ENCODE measurements around the gene TRIM49B.
"Not testable (repeated sequence)": the region's sequence is repeated elsewhere in the genome, so short reads cannot be mapped to it uniquely, and the experiment has no call there.

The TRIM49B gene, protein sequence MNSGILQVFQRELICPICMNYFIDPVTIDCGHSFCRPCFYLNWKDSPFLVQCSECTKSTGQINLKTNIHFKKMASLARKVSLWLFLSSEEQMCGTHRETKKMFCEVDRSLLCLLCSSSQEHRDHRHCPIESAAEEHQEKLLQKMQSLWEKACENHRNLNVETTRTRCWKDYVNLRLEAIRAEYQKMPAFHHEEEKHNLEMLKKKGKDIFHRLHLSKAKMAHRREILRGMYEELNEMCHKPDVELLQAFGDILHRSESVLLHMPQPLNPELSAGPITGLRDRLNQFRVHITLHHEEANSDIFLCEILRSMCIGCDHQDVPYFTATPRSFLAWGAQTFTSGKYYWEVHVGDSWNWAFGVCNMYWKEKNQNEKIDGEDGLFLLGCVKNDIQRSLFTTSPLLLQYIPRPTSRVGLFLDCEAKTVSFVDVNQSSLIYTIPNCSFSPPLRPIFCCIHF

GRCh38 chr11:49028523-49028922, at the start of gene TRIM49B:
Gene TRIM49B (plus strand): TSS chr11:49028823. CDS start chr11:49031600, 2,777 bp downstream.
- in situ Hi-C loops (cut with HindIII; ENCODE audit: low sequenced_read_pairs), result not testable (repeated sequence)

- in situ Hi-C loops (cut with HindIII; ENCODE audit: low sequenced_read_pairs), result not testable (repeated sequence)
Observed at GRCh38 chr11:48983785-48984184, 44.8 kb upstream of the TRIM49B start, which contains the start of gene TRIM51G. Gene TRIM51G (minus strand): TSS chr11:48983885. CDS start chr11:48981695, 2,190 bp downstream.

DNA sequence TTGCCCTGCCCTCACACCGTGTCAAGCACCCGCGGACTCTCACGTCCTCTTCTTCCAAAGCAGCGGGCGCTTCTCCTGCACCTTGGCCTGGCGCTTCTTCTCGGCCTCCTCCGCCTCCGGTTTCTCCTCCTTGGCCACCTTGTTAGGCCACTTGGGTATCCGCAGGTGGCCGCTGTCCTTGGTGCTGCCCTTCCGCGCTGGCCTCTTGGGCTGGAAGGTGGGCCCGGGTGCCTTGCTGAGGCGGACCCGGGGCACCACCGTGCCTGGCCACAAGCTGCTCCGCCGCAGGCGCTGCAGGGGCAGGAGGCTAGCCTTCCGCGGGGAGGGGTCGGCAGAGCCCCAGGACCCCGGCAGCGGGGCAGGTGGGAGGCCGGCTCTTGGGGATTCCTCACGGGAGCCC, 19.6 kb downstream of the TRIM49B start:
- in situ Hi-C loops (cut with HindIII; ENCODE audit: low sequenced_read_pairs), result not testable (repeated sequence)

- in situ Hi-C loops (cut with HindIII; ENCODE audit: low sequenced_read_pairs), result not testable (repeated sequence)
Observed at GRCh38 chr11:49049821-49050220, 21.2 kb downstream of the TRIM49B start.

DNA sequence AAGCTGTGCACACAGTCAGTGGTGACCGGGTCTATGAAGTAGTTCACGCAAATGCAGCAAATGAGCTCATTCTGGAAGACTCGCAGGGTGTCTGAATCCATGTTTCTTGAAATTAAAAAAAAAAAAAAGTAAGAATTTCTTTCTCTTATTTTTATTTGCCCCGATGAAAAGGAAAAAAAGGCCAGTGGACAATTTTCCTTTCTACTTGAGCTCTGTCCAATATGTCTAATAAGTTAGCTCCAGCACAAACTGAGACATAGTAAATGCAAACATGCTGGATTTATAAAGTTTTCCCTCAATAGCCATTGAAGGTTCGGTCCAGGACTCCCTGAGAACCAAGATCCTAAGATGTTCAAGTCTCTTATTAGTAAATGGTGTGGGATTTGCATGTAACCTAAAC, 30.4 kb downstream of the TRIM49B start, which contains the start of gene TRIM64C:
TSS of gene TRIM64C (minus strand) at position 101 of the 400 bp plus-strand sequence. CDS start at position 101, 0 bp downstream.
- in situ Hi-C loops (cut with HindIII; ENCODE audit: low sequenced_read_pairs), result not testable (repeated sequence)

GRCh38 chr11:49069897-49070296, 41.3 kb downstream of the TRIM49B start:
- in situ Hi-C loops (cut with HindIII; ENCODE audit: low sequenced_read_pairs), result not testable (repeated sequence)
